Suprapubic skin (tissue), 4 donors: Measurements from ENCODE around the gene CRYBB2. TPM values are rescaled to one million over a fixed set of nuclear protein-coding genes. Genes with fewer than 3 reads are reported as not detected.

Experiments used
- DNase-seq, 2 donors: peaks; one replicate each; pipeline ENCODE4 v3.0.0-alpha.2; 2019; ENCODE audit warnings: low spot score in 2 of 2
- H3K27ac ChIP-seq: fragments of 200-600 bp; sonication (generic); one replicate; pipeline ENCODE4 v1.5.1; 2019
- H3K27me3 ChIP-seq: fragments of 200-600 bp; sonication (generic); one replicate; pipeline ENCODE4 v1.5.1; 2019
- H3K36me3 ChIP-seq: fragments of 200-600 bp; sonication (generic); one replicate; pipeline ENCODE4 v1.5.1; 2019
- H3K4me1 ChIP-seq: fragments of 200-600 bp; sonication (generic); one replicate; pipeline ENCODE4 v1.5.1; 2019
- H3K4me3 ChIP-seq: fragments of 200-600 bp; sonication (generic); one replicate; pipeline ENCODE4 v1.5.1; 2019; ENCODE audit warnings: mild to moderate bottlenecking
- H3K9me3 ChIP-seq: fragments of 200-600 bp; sonication (generic); one replicate; pipeline ENCODE4 v1.5.1; 2019
- CTCF ChIP-seq, 2 donors: fragments of 200-600 bp in 1 of 2; fragments of 450-650 bp in 1 of 2; sonication (generic) in 1 of 2; IDR thresholded peaks; one replicate each; pipeline ENCODE4 v1.5.1; 2016 to 2019; ENCODE audit warnings: antibody characterized with exemption in 2 of 2, mild to moderate bottlenecking in 1 of 2, moderate library complexity in 1 of 2
- EP300 ChIP-seq: sonication (generic); formaldehyde crosslinking; IDR thresholded peaks from one replicate; pipeline ENCODE4 v1.6.1; 2017; ENCODE audit warnings: antibody characterized with exemption
- POLR2A ChIP-seq, 2 donors: fragments of 450-650 bp; IDR thresholded peaks; one replicate each; pipeline ENCODE4 v1.6.1; 2017; ENCODE audit warnings: antibody characterized with exemption in 2 of 2, mild to moderate bottlenecking in 2 of 2, moderate library complexity in 2 of 2
- POLR2AphosphoS5 ChIP-seq, 3 donors: sonication (generic); formaldehyde crosslinking; IDR thresholded peaks; one replicate each; pipeline ENCODE4 v1.6.1; 2017; ENCODE audit warnings: antibody characterized with exemption in 3 of 3
- WGBS: methylation state at CpG from one replicate; pipeline ENCODE4 v1.1.5; 2018; 5-methylcytosine and 5-hydroxymethylcytosine counted together
- total RNA-seq, 4 donors: library from RNA; depleted of rRNA; stranded (reverse); fragments of >200 nt; gene quantifications; one replicate each; pipeline ENCODE4 v1.1.0, GENCODE V29; 2016

Gene CRYBB2
- 1 to 10 TPM in 1 of 4 donors, not detected in 3; 2.0 TPM for total RNA-seq

- TF ChIP-seq EP300 (no peak), CTCF (IDR thresholded peaks at IDR 0.05) (no peak), POLR2A (IDR thresholded peaks at IDR 0.05) (no peak), POLR2AphosphoS5 (IDR thresholded peaks at IDR 0.05) (no peak)
- WGBS, result 92% methylated on average over 15 of the region's 19 CpGs
- DNase-seq, result no peak
Observed at GRCh38 chr22:25219211-25219689, at the start of gene CRYBB2. TSS of gene CRYBB2 (plus strand) at chr22:25219639. CDS start at chr22:25221430, 1,791 bp downstream.

GRCh38 chr22:25170426-25170980, 48.9 kb upstream of the CRYBB2 start:
- 87% methylated on average over 13 of the region's 16 CpGs for WGBS
- H3K36me3 ChIP-seq, result peaks cover 30% of the 10 kb centered on the region
- no peak overlapping the region for H3K27ac ChIP-seq

More at GRCh38 chr22:25219211-25219689, at the start of gene CRYBB2:
- H3K9me3 ChIP-seq, result no peaks in the 10 kb centered on the region
- H3K4me3 ChIP-seq, result no peak within 1 kb of the TSS
- H3K36me3 ChIP-seq, result no peaks in the 10 kb centered on the region
- no peak within 1 kb of the TSS for H3K27ac ChIP-seq
- H3K4me1 ChIP-seq, result no peaks in the 10 kb centered on the region
- H3K27me3 ChIP-seq, result peaks cover 11% of the 10 kb centered on the region

GRCh38 chr22:25172153-25172552, 47.3 kb upstream of the CRYBB2 start:
- no peaks in the 10 kb centered on the region for H3K4me1 ChIP-seq
- no peaks in the 10 kb centered on the region for H3K27me3 ChIP-seq
- H3K27ac ChIP-seq, result no peak overlapping the region
- WGBS, result 43% methylated on average over 5 of the region's 5 CpGs
- peaks cover 44% of the 10 kb centered on the region for H3K36me3 ChIP-seq
- H3K9me3 ChIP-seq, result no peaks in the 10 kb centered on the region
- DNase-seq, result no peak
- peak in 1 of 2 donors; percentile 28 for TF ChIP-seq CTCF (IDR thresholded peaks at IDR 0.05)
- no peak for TF ChIP-seq POLR2AphosphoS5 (IDR thresholded peaks at IDR 0.05)
- H3K4me3 ChIP-seq, result no peak overlapping the region

More at GRCh38 chr22:25170426-25170980, 48.9 kb upstream of the CRYBB2 start:
- Histone ChIP-seq H3K27me3 (no peaks in the 10 kb centered on the region), H3K9me3 (no peaks in the 10 kb centered on the region), H3K4me1 (peaks cover 2% of the 10 kb centered on the region), H3K4me3 (no peak overlapping the region)
- no peak for DNase-seq
- TF ChIP-seq POLR2A (IDR thresholded peaks at IDR 0.05) (no peak), EP300 (no peak), POLR2AphosphoS5 (IDR thresholded peaks at IDR 0.05) (no peak), CTCF (IDR thresholded peaks at IDR 0.05) (no peak)

- no peaks in the 10 kb centered on the region for H3K9me3 ChIP-seq
- WGBS, result 95% methylated on average over 13 of the region's 13 CpGs
- H3K27ac ChIP-seq, result no peak overlapping the region
- no peak for TF ChIP-seq POLR2AphosphoS5 (IDR thresholded peaks at IDR 0.05)
- H3K4me1 ChIP-seq, result no peaks in the 10 kb centered on the region
- DNase-seq, result no peak
- no peaks in the 10 kb centered on the region for H3K27me3 ChIP-seq
- no peak overlapping the region for H3K4me3 ChIP-seq
- H3K36me3 ChIP-seq, result peaks cover 62% of the 10 kb centered on the region
Observed at GRCh38 chr22:25174156-25174887, 45.1 kb upstream of the CRYBB2 start.

- DNase-seq, result no peak
- peaks cover 69% of the 10 kb centered on the region for H3K36me3 ChIP-seq
- no peaks in the 10 kb centered on the region for H3K27me3 ChIP-seq
- H3K9me3 ChIP-seq, result no peaks in the 10 kb centered on the region
- H3K27ac ChIP-seq, result no peak overlapping the region
- WGBS, result 94% methylated on average over 5 of the region's 6 CpGs
- H3K4me3 ChIP-seq, result no peak overlapping the region
- H3K4me1 ChIP-seq, result no peaks in the 10 kb centered on the region
- TF ChIP-seq POLR2A (IDR thresholded peaks at IDR 0.05) (no peak), CTCF (IDR thresholded peaks at IDR 0.05) (no peak), EP300 (no peak), POLR2AphosphoS5 (IDR thresholded peaks at IDR 0.05) (no peak)
Observed at GRCh38 chr22:25174888-25175411, 44.5 kb upstream of the CRYBB2 start.
